HUES48 (cell line): ENCODE data around the gene ZNF672.
"Not testable (repeated sequence)": the region's sequence is repeated elsewhere in the genome, so short reads cannot be mapped to it uniquely, and the experiment has no call there.

Experiments
- H3K27ac ChIP-seq: one replicate; pipeline ENCODE4 v1.7.0; 2013; ENCODE audit warnings: low read depth, low read length, inconsistent platforms
- H3K27me3 ChIP-seq: 2 replicates; pipeline ENCODE4 v1.6.1; 2013; ENCODE audit warnings: mild to moderate bottlenecking, low read length; ENCODE audit not compliant: control insufficient read depth, insufficient read depth
- H3K36me3 ChIP-seq: 2 replicates; pipeline ENCODE4 v1.6.1; 2013; ENCODE audit warnings: low read length; ENCODE audit not compliant: control insufficient read depth, insufficient read depth
- H3K4me1 ChIP-seq: 2 replicates; pipeline ENCODE4 v1.6.1; 2013; ENCODE audit warnings: mild to moderate bottlenecking, low read length; ENCODE audit not compliant: control insufficient read depth, insufficient read depth
- H3K4me3 ChIP-seq: 2 replicates; pipeline ENCODE4 v1.5.1; 2013; ENCODE audit warnings: mild to moderate bottlenecking, low read depth, low read length
- H3K9ac ChIP-seq: 2 replicates; pipeline ENCODE4 v1.6.1; 2013; ENCODE audit warnings: mild to moderate bottlenecking, low read depth, low read length, moderate library complexity
- H3K9me3 ChIP-seq: 2 replicates; pipeline ENCODE4 v1.6.1; 2013; ENCODE audit warnings: low read length; ENCODE audit not compliant: control insufficient read depth, insufficient read depth

ZNF672 gene

DNA sequence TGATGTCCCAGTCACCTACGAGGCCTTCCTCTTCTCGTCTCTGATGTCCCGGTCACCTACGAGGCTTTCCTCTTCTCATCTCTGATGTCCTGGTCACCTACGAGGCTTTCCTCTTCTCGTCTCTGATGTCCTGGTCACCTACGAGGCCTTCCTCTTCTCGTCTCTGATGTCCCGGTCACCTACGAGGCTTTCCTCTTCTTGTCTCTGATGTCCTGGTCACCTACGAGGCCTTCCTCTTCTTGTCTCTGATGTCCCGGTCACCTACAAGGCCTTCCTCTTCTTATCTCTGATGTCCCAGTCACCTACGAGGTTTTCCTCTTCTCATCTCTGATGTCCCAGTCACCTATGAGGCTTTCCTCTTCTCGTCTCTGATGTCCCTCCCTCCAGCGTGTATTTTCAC, 34.5 kb upstream of the ZNF672 start:
- H3K4me1 ChIP-seq, H3K9ac ChIP-seq, H3K36me3 ChIP-seq, H3K27me3 ChIP-seq, H3K27ac ChIP-seq: not testable (repeated sequence)
- peak overlapping the region; percentile 21; the same call in 1 of the 2 replicates for H3K4me3 ChIP-seq
- peaks cover 56% of the 10 kb centered on the region for H3K9me3 ChIP-seq

GRCh38 chr1:248804771-248805681, 33.0 kb upstream of the ZNF672 start:
- no peaks in the 10 kb centered on the region for H3K36me3 ChIP-seq
- no peak overlapping the region for H3K4me3 ChIP-seq
- H3K9me3 ChIP-seq: peaks cover 45% of the 10 kb centered on the region
- H3K9ac ChIP-seq: no peak overlapping the region
- H3K27me3 ChIP-seq: no peaks in the 10 kb centered on the region
- H3K27ac ChIP-seq: no peak overlapping the region
- no peaks in the 10 kb centered on the region for H3K4me1 ChIP-seq

DNA sequence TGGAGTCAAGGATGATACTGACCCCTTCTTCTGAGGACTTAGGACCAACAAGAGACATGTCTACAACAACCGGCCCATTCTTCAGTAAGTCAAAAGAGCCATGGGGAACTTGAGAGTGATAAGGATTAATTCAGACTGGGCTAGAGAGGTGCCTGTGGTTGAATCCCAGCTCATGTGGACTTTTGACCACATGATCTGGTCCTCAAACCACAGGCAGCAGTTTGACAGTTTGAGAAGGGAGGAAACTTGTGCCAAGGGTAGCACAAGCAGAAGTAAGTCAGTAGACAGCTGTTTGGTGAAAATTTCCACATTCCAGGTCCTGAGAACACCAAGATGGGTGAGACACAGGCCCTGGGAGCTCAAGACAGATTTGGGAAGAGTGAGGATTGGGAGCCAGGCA, 32.1 kb upstream of the ZNF672 start:
- H3K4me3 ChIP-seq: no peak overlapping the region
- no peaks in the 10 kb centered on the region for H3K27me3 ChIP-seq
- peaks cover 42% of the 10 kb centered on the region for H3K9me3 ChIP-seq
- H3K27ac ChIP-seq: no peak overlapping the region
- H3K36me3 ChIP-seq: peaks cover 2% of the 10 kb centered on the region; the same call in 1 of the 2 replicates
- H3K9ac ChIP-seq: no peak overlapping the region
- no peaks in the 10 kb centered on the region for H3K4me1 ChIP-seq

DNA sequence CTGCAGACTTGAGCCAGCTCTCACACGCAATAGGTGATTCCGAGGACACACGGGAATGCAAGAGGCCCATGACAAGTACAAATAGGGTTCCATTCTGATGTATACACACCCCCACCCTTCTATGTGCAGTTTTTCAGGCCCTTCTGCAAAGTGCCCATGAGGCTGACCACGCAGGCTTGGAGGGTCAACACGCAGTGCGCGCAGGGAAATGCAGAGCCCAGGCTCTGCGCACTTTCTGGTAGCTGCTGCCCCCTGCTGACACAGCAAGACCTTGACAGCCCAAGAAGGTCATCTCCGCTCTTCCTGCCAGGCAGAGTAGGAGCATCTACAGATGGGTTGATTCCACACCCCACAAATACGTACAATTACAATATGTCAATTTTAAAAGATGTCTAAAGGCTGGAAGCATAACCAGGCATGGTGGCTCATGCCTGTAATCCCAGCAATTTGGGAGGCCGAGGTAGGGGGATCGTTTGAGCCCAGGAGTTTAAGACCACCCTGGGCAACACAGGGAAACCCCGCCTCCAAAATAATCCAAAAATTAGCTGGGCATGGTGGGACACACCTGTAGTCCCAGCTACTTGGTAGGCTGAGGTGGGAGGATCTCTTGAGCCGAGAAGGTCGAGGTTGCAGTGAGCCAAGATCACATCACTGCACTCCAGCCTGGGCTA, 30.8 kb upstream of the ZNF672 start:
- no peaks in the 10 kb centered on the region for H3K4me1 ChIP-seq
- peaks cover 29% of the 10 kb centered on the region for H3K9me3 ChIP-seq
- no peak overlapping the region for H3K4me3 ChIP-seq
- no peak overlapping the region for H3K27ac ChIP-seq
- H3K9ac ChIP-seq: no peak overlapping the region
- H3K27me3 ChIP-seq: no peaks in the 10 kb centered on the region
- H3K36me3 ChIP-seq: peaks cover 11% of the 10 kb centered on the region; the same call in 1 of the 2 replicates

DNA sequence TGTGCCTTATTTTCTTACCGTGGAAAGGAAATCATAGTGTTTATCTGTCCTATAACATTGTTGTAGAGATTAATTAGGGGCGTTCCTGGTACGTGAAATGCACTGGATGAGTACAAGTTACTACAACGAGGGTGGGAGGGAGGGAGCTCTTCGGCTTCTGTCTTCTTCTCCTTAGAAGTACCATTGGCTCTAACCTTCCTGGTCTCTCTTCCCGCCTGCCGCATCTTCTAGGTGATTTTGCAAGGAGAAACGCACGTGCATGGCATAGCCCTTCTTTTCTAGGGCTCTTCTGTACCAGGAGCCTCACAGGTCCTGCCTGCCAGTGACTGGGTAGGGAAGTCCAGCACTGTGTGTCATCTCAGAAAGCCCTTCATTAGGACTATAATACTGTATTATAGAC, 29.1 kb upstream of the ZNF672 start:
- Histone ChIP-seq H3K9ac (no peak overlapping the region), H3K4me1 (no peaks in the 10 kb centered on the region), H3K27ac (no peak overlapping the region)

DNA sequence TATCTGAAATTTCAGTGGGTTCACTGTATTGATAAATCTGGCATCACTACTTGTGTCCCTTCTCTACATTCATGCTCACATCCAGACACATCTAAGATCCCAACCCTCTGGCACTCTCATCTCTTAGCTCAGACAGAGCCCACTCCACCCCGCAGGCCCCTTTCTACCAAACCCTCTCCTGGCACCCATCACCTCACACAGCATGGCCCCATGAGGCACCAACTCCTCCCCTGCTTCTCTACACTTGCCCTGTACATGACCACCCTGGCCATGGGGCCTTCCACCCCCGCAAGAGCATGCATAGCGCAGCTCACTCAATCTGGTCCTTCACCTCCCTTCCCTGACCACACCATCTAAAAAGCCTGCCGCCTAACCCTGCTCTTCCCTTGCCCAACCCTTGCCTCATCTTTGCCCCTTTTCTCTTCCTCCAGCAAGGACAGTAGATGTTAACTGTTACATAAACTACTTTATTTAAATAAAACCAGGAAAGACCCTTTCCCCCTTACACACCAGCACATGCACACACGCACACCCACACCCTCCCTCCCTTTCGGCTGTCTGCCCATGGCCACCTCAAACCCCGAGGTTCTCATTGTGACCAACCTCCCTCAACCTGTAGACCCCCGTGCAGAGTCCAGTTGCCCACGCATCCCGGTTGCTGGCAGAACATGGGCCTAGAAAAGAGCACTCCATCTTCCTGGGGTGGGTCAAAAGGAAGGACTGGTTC, 27.9 kb upstream of the ZNF672 start:
- Histone ChIP-seq H3K9ac (no peak overlapping the region), H3K27me3 (no peaks in the 10 kb centered on the region), H3K36me3 (peaks cover 40% of the 10 kb centered on the region), H3K4me1 (no peaks in the 10 kb centered on the region; the same call in 1 of the 2 replicates), H3K27ac (no peak overlapping the region), H3K9me3 (peaks cover 8% of the 10 kb centered on the region), H3K4me3 (no peak overlapping the region)

More for the DNA sequence above, 29.1 kb upstream of the ZNF672 start:
- Histone ChIP-seq H3K4me3 (no peak overlapping the region), H3K36me3 (peaks cover 27% of the 10 kb centered on the region), H3K27me3 (no peaks in the 10 kb centered on the region), H3K9me3 (peaks cover 17% of the 10 kb centered on the region)

- Histone ChIP-seq H3K36me3 (peaks cover 44% of the 10 kb centered on the region), H3K4me1 (no peaks in the 10 kb centered on the region; the same call in 1 of the 2 replicates), H3K4me3 (no peak overlapping the region), H3K9me3 (peaks cover under 1% of the 10 kb centered on the region; the same call in 1 of the 2 replicates), H3K27ac (no peak overlapping the region), H3K9ac (no peak overlapping the region), H3K27me3 (no peaks in the 10 kb centered on the region)
These were observed 27.1 kb upstream of the ZNF672 start for GRCh38 chr1:248810727-248811513.

GRCh38 chr1:248811514-248812490, 26.2 kb upstream of the ZNF672 start:
- Histone ChIP-seq H3K36me3 (peaks cover 53% of the 10 kb centered on the region), H3K9me3 (no peaks in the 10 kb centered on the region), H3K4me3 (no peak overlapping the region), H3K9ac (no peak overlapping the region), H3K27me3 (no peaks in the 10 kb centered on the region), H3K4me1 (no peaks in the 10 kb centered on the region; the same call in 1 of the 2 replicates), H3K27ac (no peak overlapping the region)

GRCh38 chr1:248812736-248813425, 25.1 kb upstream of the ZNF672 start:
- Histone ChIP-seq H3K36me3 (peaks cover 59% of the 10 kb centered on the region), H3K27ac (no peak overlapping the region)

More at GRCh38 chr1:248812736-248813425, 25.1 kb upstream of the ZNF672 start:
- no peaks in the 10 kb centered on the region; the same call in 1 of the 2 replicates for H3K4me1 ChIP-seq
- no peaks in the 10 kb centered on the region for H3K27me3 ChIP-seq
- H3K4me3 ChIP-seq: no peak overlapping the region
- no peak overlapping the region for H3K9ac ChIP-seq
- H3K9me3 ChIP-seq: no peaks in the 10 kb centered on the region
